Measurements from ENCODE around the gene USP21.

Gene USP21

DNA sequence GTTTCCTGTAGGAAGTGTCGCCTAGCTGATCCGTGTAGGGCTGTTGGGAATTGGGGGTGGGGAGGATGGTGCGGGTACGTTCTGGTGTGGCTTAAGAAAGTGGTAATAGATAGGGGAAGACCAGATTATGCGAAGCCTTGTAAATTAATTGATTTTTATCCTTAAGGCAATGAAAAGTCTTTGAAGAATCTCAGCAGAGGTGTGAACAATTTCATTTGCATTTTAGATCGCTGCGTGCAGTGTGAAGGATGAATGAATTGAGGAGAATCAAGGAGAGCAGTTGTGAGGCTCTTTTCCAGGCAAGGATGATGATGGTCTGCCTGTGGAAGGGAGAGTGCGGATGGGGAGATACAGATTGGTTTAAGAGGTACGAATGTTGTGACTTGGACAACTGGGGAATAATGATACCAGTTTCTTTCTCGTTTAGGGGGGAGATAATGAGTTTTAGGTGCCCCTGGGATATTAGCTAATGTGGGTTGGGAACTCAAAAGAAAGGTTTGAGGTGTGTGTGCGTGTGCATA, 26.0 kb upstream of the USP21 start:
- DNase-seq: no peak

DNA sequence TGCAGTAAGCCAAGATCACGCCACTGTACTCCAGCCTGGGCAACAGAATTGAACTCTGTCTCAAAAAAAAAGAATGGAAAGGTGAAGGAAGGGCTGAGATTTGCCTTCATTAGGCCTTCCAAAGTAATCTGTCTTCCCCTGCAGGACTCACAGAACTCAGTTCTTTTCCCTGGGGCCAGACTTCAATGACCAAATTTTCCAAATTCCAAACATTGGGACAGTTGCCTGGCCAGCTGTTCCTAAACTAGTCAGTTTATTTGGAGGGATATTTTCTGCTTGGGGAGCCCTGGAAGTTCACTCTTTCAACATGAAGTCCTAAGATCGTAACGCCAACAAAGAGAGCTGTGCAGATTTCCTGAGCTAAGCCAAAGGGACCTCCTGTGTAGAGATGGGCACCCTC, 21.4 kb upstream of the USP21 start:
- no peak for DNase-seq

DNA sequence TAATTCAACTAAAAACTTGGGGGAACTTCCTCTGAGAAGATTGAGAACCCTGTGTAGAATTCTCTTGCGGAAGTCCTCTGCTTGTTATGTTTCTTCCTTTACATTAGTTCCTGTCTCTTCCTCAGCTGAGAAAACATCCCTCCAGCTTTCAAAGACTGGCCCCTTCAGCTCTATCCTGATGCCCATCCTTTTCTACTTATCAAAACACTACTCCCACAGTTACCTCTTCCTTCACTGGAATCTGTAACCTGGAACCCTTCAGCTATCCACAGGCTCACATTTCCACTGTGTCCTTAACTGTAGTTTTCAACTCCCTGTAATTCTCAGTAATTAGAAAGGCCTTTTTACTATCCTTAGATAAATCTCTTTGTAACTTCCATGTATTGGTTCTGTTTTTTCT, 20.9 kb upstream of the USP21 start:
- DNase-seq: no peak

DNA sequence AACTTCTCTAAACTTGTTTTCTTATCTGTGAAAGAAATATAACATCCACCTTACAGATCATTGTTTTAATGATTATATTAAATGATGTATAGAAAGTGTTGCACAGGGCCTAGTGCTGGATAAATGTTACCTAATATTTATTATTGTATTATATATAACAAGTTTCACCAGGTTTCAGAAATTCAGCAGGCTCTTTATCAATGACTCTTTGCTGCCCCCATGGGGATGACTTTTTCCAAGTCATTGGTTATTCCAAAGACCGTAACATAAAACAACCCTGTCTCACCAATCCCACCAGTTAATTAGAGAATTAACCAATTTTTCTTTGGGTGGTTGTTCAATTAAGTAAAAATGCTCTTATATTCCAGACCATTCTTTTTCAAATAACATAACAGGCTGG, 19.5 kb upstream of the USP21 start:
- peak; percentile 73 for DNase-seq

DNA sequence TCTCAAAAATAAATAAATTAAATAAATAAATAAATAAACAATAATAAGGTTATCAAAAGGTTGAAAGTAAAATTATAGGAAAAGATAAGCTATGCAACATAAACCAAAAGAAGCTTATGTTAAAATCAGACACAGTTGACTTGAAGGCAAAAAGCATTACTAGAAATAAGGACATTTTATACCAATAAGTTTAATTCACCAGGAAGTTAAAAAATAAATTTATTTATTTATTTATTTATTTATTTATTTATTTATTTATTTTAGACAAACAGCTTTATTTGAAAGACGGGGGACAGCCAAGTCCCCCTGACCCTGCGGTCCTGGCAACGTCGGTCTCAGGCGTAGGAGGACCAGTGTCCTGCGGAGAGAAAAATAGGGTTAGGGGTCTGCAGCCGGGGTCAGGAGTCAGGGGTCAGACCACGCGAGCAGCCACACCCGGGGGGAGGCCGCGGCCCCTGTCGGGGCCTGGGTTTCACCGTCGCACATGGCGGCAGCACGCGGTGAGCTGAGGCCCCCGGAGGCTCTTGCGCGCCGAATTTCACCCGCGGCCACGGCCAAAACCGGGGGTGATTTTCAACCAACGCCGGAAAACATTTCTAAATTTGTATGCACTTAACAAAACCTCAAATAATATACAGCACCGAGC, 18.4 kb upstream of the USP21 start:
- DNase-seq: no peak

DNA sequence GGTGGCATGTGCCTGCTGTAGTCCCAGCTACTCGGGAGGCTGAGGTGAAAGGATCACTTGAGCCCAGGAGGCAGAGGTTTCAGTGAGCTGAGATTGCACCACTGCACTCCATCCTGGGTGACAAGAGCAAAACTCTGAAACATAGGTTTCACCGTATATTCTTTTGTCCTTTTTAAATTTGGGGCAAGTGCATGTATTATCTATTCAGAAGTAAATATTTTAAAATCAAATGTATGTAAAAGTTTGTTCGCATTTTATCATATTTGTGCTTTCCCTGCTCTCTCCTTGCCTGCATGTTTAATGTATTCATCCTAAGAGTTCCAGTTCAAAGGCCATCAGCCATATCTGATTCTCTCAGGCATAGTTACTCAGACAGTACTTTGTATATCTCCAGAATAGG, 13.5 kb upstream of the USP21 start:
- DNase-seq: no peak

DNA sequence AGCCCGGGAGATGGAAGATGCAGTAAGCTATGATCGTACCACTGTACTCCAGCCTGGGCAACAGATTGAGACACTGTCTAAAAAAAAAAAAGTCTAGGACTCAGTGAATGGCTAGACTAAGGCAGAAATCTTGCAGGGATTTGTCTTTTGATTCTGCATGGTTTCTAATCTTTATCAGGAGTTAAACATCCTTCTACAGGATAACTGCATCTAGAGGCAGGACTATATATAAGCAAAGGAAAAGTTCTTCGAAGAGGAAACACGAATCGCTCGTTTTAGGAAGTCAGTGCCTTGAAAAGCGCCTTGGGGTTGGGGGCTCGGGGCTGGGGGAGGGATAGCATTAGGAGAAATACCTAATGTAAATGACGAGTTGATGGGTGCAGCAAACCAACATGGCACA, 6.1 kb upstream of the USP21 start:
- no peak for DNase-seq

DNA sequence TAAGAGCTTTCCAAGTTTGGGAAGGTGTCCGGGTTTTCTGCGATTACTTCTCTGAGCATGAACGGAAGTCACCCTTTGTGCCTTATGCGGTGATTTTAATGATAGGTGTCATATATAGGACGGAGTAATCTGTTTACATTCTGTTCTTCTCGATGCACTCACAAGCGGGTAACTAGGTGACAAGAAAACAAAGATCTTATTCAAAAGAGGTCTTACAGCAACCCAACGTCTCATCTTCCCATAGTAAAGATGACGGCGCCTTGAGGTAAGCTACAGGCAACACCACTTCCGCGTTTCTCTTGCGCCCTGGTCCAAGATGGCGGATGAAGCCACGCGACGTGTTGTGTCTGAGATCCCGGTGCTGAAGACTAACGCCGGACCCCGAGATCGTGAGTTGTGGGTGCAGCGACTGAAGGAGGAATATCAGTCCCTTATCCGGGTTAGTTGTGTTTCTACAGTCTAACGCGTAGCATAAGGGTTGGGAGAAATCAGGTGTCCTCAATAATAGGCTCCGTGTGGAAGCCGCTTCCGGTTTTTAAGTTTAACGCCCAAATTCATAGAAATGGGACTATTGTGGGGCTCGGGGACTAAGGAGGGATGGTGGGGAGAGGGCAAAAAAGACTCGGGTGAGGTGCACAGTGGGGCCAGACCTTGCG, 5.5 kb upstream of the USP21 start, which contains the start of gene UFC1:
Gene UFC1, plus strand, starts transcription at position 297 of the 656 bp plus-strand sequence. Its CDS starts 20 bp downstream, at position 317.
- peak; percentile 92 for DNase-seq

DNA sequence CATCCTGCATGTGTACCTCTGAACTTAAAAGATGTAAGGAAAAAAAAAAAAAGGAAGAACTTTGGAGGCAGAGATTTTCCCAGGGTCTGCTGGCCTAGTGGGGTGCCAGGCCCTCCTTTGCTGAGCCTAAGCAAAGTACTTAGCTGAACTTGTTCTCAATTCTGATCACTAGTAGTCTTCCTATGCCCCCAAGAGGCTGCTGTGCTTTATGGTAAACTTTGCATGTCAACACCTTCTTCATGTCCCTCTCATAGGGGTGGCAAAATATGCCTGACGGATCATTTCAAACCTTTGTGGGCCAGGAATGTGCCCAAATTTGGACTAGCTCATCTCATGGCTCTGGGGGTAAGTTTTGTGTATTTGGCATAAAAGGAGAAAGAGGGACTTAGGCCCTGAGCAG, 1.4 kb upstream of the USP21 start:
- DNase-seq: no peak

DNA sequence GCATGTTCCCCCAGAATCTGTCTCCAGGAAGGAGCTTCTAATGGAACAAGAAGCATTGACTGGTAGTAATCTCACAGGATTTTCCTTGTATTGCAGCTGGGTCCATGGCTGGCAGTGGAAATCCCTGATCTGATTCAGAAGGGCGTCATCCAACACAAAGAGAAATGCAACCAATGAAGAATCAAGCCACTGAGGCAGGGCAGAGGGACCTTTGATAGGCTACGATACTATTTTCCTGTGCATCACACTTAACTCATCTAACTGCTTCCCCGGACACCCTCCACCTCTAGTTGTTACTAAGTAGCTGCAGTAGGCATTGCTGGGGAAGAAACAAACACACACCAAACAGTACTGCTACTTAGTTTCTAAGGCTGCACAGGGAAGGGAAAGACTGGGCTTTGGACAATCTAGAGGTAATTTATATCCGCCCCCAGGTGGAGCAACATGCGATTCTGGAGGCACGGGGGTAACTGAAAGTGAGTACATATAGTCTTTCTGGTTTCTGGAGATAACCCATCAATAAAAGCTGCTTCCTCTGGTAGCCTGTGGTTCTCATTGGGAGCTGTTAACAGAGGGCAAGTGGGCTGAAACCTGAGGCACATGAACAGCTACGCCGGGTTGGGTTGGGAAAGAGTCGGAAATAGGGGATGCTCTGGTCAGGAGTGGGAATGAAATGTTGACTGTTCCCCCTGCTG, 837 bp upstream of the USP21 start:
- DNase-seq: no peak

DNA sequence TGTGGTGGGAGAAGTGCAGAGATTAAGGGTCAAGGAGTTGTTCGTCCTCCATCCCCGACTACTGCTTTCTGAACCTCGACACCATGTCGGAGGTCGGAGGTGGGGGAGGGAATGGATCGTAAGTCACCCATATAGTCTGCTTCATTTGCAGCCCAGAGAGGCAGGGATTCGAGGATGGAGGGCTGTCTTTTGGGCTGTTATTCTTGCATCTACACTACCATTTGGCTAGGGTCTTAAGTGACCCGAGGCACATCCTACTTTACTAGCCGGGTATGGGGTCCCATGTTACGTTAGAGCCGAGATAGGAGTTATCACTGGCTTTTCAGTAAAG, 578 bp downstream of the USP21 start:
- DNase-seq: no peak

DNA sequence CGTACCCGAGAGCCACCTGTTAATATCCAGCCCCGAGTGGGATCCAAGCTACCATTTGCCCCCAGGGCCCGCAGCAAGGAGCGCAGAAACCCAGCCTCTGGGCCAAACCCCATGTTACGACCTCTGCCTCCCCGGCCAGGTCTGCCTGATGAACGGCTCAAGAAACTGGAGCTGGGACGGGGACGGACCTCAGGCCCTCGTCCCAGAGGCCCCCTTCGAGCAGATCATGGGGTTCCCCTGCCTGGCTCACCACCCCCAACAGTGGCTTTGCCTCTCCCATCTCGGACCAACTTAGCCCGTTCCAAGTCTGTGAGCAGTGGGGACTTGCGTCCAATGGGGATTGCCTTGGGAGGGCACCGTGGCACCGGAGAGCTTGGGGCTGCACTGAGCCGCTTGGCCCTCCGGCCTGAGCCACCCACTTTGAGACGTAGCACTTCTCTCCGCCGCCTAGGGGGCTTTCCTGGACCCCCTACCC, 1.4 kb downstream of the USP21 start:
- no peak for DNase-seq

DNA sequence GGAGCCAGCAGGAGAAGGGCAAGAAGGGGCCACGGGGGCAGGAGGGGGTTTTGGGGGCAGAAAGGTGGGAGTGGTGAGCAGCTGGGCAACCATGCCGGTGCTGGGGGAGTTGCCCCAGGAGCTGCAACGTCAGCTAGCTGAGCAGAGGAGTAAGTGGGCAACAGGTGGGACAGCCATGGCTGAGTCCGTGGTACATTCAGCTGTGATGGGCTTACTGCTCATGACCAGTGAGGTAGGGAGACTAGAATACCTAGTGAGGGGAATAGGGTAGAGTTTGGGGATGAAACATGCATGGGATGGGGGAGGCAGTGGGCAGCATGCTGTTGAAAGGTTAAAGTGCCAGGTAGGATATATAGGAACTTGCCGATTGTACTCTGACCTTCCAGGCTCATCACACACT, 2.4 kb downstream of the USP21 start:
- no peak for DNase-seq

DNA sequence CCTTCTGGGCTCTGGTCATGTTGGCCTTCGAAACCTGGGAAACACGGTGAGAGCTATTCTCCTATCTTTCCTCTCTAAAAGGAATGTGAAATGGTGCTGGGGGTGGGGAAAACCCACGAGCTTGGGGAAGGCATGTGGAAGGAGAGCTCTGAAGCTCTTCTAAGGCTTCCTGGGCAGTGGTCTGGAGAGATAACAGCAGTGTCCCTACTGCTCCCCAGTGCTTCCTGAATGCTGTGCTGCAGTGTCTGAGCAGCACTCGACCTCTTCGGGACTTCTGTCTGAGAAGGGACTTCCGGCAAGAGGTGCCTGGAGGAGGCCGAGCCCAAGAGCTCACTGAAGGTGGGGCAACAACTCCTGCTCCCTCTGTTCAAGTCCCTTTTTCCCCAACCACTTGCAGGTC, 2.8 kb downstream of the USP21 start:
- DNase-seq: no peak

DNA sequence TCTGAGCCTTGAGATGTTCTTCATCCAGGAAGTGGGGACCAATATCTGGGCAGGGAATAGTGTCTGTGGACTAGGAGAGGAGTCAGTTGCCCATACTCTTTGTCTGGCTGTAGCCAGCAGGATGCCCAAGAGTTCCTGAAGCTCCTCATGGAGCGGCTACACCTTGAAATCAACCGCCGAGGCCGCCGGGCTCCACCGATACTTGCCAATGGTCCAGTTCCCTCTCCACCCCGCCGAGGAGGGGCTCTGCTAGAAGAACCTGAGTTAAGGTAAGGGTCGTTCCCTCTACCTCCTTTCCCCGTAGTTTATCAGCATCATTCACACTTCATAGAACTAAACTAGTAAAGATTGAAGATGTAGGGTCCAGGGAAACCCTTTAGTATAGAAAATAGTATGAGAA, 3.5 kb downstream of the USP21 start:
- DNase-seq: no peak

DNA sequence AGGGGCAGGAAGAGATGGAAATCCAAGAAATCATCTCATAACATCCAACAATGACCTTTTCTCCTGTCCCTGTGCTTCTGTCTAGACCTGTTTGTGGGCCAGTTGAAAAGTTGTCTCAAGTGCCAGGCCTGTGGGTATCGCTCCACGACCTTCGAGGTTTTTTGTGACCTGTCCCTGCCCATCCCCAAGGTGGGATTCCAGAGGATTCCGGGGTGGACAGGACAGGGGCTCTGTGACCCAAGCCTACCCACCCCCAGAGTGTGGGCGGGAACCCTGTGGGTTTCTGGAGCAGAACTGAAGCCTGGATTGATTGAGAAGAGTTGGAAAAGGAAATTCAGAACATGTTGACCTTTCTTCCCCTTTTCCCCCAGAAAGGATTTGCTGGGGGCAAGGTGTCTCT, 4.5 kb downstream of the USP21 start:
- DNase-seq: no peak

DNA sequence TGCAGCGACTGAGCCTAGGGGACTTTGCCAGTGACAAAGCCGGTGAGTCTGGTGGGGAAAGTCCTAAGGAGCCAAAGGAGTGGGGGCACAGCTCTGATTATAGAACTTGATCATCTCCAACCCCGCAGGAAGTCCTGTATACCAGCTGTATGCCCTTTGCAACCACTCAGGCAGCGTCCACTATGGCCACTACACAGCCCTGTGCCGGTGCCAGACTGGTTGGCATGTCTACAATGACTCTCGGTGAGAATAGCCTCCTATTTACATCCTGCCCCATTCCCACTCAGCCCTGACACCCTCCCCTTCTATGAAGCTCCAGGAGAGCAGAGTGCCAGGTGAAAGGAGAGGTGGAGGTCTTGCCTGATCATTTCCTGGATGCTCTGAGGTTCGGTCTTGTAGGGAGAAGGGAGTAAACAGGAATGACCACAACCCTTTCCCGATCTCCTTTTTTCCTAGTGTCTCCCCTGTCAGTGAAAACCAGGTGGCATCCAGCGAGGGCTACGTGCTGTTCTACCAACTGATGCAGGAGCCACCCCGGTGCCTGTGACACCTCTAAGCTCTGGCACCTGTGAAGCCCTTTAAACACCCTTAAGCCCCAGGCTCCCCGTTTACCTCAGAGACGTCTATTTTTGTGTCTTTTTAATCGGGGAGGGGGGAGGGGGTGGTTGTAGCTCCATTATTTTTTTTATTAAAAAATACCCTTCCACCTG, 5.8 kb downstream of the USP21 start:
- DNase-seq: no peak

DNA sequence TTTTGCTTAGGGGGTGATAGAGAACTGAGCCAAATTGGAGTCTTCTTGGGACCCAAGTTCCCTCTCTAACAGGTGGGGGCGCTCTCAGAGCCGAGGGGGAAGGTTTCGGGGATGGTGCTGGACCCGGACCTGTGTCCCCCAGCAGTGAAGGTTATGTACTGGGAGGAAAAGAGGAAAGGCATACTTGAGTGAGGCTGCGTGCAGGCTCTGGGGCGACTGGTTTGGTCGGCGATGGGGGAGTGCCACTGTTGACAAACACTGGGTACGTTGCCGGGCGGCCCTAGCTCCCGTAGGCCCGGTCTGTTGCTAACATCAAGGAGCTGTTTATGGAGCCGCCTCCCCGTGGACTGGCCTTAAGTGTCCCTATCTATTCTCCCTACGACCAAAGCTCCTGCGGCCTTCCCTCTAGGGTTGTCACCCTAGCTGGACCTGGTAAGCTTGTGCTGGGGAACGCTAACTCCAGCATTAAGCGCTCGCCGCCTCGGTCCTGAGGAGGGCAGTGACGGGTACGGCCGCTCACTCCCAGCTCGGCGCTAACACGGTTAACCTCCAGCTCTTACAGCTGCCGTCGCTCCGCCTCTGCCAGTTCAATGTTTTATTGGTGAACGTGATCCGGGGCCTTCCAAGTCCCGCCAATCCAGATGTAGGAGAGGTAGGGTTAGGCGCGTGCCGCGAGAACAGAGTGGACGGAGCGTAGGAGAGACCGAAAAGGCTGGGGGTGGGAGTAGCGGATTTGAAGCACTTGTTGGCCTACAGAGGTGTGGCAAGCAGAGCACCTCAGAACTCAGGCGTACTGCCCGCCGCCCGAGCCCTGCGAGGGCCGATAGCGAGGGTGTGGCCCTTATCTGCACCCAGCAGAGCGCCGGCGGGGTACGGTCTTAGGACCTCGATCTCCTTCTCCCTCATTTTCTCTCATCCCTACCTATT, 6.7 kb downstream of the USP21 start, which contains the start of gene PPOX:
Gene PPOX, plus strand, starts transcription at position 685 of the 927 bp plus-strand sequence. CDS start 422 bp downstream, outside the sequence.
- peak; percentile 96 for DNase-seq

DNA sequence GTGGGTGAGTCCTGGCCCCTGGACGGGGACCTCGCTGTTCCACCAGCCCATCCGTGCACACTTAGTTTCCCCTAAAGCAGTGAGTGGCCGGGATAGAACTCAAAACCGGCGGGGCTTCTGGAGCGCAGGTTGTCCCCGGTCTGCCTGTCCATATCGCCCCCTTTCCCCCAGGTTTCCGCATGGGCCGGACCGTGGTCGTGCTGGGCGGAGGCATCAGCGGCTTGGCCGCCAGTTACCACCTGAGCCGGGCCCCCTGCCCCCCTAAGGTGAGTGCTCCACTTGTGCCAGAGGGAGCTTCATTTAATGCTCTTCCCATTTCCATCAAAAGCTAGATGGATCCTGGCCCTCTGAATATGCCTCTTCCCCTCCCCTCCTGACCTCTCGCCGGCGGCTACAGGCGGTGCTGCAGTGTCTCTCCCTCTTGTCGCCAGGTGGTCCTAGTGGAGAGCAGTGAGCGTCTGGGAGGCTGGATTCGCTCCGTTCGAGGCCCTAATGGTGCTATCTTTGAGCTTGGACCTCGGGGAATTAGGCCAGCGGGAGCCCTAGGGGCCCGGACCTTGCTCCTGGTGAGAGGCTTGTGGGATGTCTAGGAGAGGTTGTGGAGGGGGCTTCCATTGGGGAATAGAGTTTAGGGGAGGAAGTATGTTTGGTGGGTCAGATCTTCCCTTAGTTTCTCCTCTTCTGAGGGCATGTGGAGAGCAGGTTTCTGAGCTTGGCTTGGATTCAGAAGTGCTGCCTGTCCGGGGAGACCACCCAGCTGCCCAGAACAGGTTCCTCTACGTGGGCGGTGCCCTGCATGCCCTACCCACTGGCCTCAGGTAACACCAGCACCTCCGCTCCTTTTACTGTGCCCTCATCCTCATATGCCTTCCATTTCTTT, 7.6 kb downstream of the USP21 start:
- DNase-seq: no peak

DNA sequence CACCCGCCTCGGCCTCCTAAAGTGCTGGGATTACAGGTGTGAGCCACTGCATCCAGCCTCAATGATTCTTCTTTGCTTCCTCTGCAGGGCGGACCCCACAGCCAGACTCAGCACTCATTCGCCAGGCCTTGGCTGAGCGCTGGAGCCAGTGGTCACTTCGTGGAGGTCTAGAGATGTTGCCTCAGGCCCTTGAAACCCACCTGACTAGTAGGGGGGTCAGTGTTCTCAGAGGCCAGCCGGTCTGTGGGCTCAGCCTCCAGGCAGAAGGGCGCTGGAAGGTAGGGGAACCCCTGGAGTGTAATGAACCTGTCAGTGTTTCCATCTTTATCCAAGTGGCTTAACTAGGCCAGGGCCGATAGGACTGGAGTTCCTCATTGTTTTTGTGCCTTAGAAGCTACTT, 9.6 kb downstream of the USP21 start:
- no peak for DNase-seq

DNA sequence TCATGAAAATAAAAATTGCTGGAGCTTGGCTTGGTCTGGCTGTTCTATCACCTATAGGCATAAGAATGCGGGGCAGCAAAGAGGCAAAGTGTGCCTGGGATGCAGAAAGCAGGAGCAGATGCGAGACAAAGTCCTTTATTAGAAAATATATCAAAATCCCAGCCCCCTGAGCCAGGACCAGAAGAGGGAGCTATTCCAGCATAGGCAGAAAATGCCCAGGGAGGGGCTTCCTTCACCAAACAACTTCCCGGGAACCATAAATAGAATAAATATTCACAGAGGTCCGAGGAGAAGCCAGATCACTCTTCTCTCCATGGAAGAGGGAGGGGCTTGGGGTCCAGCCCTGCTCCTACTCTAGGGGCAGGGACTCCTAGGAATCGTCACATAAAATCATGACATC, 11.9 kb downstream of the USP21 start:
- no peak for DNase-seq
